GM15510 (cell line): ENCODE measurements around the gene AMPD3.

Source experiments
- POLR2A ChIP-seq: IDR thresholded peaks from 3 replicates; pipeline ENCODE4 v1.6.1; 2011; ENCODE audit warnings: borderline replicate concordance; ENCODE audit not compliant: insufficient read length; ENCODE audit errors: extremely low read depth

The AMPD3 gene

GRCh38 chr11:10418950-10419310 is 36.1 kb upstream of the AMPD3 start:
- TF ChIP-seq POLR2A, result no peak

DNA sequence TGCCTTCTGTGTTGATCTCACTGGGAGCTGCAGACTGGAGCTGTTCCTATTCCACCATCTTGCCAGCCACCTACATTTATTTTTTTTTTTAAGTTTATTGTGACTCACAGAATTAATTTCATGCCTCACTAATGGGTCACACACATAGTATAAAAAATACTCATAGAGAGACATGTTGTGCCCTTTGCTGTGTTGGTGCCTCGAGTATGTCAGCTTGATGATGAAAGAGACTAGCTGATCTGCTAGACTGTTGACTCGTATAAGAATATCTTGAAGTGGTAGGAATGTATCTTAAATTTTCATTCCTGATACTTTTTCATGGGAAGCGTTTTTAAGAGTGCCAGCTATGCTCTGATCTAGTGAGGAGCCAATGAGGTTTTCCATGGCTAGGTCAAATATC is 28.6 kb upstream of the AMPD3 start:
- no peak for TF ChIP-seq POLR2A

- no peak for TF ChIP-seq POLR2A
These were observed 26.6 kb upstream of the AMPD3 start for GRCh38 chr11:10428453-10428852.

GRCh38 chr11:10429526-10429925 is 25.5 kb upstream of the AMPD3 start:
- no peak for TF ChIP-seq POLR2A

DNA sequence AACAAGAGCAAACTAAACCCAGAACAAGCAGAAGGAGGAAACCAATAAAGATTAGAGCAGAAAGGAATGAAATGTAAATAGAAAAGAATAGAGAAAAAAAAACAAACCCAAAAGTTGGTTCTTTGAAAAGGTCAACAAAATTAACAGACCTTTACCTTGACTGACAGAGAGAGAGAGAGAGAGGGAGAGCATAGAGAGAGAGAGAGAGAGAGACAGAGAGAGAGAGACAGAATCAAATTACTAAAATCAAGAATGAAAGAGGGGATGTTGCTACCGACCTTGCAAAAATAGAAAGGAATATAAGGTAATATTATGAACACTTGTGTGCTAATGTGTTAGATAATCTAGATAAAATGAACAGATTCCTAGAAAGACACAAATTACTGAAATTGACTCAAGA is 22.6 kb upstream of the AMPD3 start:
- no peak for TF ChIP-seq POLR2A

GRCh38 chr11:10432971-10433370 is 22.1 kb upstream of the AMPD3 start:
- TF ChIP-seq POLR2A, result no peak

DNA sequence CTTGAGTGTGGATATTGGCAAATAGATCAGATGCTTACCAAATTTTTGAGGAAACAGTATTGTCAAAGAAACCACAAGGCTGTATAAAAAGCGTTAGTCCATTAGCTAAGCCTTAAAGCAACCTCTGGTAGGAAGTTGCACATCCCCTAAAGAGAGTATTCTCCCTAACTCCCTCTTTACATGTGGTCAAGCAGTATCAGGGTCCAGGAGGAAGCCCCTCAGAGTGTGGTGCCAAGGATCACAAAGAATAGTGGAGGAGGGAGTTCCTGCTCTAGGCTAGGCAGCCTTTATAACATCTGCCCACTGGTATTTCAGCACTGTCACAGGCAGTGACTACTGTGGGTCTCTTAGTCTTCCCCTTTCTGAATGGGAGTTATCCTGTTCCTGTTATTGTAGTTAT is 18.8 kb upstream of the AMPD3 start:
- TF ChIP-seq POLR2A, result no peak

GRCh38 chr11:10438458-10438857 is 16.6 kb upstream of the AMPD3 start:
- no peak for TF ChIP-seq POLR2A

DNA sequence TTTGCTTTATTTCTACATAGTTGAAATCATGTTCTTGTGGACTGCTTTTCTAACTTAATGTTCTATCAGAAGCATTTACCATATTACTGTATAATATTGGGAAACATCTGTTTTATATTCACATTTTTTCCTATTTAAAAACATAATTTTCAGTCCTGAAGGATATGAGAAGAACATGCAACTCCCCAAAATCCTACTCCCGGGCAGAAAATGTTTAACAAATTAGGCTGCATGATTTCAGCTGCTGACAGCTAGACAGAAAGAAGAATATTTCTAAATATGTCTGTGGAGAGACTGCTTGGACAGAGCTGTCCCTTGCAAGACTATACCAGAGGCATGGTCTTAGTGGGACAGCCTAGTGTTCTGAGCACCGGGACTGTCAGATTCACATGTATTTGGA is 15.7 kb upstream of the AMPD3 start:
- no peak for TF ChIP-seq POLR2A

DNA sequence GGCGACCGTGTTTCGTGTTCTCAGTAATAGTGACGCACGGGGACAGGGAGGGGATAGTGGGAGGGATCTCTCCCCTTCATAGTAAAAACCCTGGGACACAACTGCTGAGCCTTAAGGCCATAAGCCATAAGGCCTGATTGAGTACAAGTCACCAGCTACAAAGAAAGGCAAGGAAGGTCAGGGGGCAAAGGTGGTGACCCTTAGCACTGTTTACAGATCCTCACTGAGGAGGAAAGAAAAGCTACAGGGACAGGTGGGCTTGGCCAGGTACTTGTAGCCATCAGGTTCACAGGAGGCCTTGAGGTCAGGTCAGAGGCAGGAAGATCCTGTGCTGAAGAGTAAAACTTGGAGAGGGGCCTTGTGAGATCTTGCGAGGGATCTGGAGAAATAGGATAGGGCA is 15.1 kb upstream of the AMPD3 start:
- TF ChIP-seq POLR2A, result no peak

- no peak for TF ChIP-seq POLR2A
These were observed 14.7 kb upstream of the AMPD3 start for GRCh38 chr11:10440401-10440800.

GRCh38 chr11:10441091-10441490 is 14.0 kb upstream of the AMPD3 start:
- no peak for TF ChIP-seq POLR2A

DNA sequence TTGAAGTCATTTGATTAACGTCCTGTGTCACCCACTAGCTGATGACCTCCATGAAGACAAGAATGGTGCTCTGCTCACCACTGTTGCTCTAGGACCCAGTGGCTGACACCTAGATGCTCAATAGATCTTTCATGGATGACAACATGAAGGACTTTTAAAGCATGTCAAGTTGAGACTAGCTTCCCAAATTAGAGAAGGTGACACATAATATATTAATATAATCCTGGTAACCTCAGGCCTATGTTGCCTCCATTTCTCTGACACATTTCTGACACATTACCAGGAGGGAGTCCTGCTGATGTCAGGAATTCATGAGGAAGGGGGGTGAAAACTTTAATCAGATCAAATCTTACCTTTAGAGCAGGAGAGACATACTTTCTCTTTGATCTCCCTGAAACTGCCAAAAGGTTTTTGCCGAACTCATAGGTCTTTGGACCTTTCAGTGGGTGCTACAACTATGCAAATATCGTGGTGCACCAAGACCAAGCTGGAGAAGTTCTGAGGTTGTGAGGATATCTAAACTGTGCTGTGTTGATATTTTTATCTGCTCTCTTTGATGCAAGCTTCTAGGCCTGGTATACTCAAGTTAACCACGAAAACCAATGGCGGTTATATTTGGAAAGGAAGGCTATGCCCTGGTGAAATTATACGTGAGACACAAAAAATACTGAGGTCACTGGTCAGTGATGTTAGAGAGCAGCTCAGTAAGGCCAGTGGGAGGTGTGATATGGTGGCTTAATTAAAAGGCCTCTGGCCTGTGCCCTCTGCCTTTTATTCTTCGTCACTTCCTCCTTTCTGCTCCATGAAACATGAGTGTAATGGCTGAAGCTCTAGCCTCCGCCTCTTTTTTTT is 13.2 kb upstream of the AMPD3 start:
- no peak for TF ChIP-seq POLR2A

DNA sequence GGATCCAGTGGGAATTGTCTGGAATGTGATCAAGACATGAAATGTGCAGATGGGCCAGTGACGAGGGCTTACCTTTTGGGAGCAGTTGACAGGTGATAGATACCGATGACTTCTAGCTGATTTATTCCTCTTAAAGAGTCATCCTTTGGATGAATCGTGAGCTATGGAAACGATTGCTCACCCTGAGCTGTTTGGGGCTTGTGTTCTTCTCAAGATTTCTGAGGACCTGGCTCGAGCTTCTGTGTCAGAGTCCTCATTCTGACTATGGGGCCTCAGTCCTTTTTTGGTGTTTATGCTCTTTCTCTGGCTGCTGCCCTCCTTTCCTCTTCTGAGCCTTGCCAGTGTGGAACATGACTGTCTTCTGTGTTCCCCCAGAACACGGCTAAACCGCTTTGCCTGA is 11.9 kb upstream of the AMPD3 start:
- TF ChIP-seq POLR2A, result no peak

DNA sequence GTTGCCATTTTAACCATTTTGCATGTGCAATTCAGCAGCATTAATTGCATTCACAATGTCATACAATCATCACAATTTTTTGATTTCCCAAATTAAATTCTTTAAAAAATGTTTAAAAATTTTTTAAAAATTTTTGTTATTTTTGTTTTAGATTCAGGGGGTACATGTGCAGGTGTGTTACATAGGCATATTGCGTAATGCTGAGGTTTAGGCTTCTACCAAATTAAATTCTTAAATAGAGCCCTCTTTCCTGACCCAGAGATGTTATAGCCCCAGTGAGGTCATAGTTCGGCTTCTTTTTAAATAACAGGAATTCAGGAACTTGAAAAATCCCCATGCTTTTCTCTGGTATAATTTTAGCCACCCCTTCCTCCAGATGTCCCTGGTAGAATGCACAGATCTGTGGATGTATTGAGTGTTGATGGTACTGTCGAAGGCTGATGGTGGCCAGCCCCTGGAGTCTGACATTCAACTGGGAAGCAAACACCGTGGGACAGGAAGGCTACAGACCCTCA is 11.3 kb upstream of the AMPD3 start:
- TF ChIP-seq POLR2A, result no peak

GRCh38 chr11:10444725-10445315 is 10.2 kb upstream of the AMPD3 start:
- no peak for TF ChIP-seq POLR2A

GRCh38 chr11:10447445-10447844 is 7.6 kb upstream of the AMPD3 start:
- no peak for TF ChIP-seq POLR2A
